ENCODE results near the gene DCANP1.
A peak's percentile ranks its signal among the peaks of the same experiment; 100 is the strongest.

Gene DCANP1

GRCh38 chr5:135481909-135482311 is 34.8 kb upstream of the DCANP1 start:
- no peak for DNase-seq
- in situ Hi-C loops (cut with HindIII; ENCODE audit: low pct_ligation_motif_present, low pct_unique_long_range_greater_than_20kb, low sequenced_read_pairs), result no loop called here

GRCh38 chr5:135481387-135481786 is 34.2 kb upstream of the DCANP1 start:
- no peak for DNase-seq
- in situ Hi-C loops (cut with HindIII; ENCODE audit: low pct_ligation_motif_present, low pct_unique_long_range_greater_than_20kb, low sequenced_read_pairs), result no loop called here

- in situ Hi-C loops (cut with HindIII; ENCODE audit: low pct_ligation_motif_present, low pct_unique_long_range_greater_than_20kb, low sequenced_read_pairs), result no loop called here
Observed at GRCh38 chr5:135480511-135480910, 33.4 kb upstream of the DCANP1 start.

GRCh38 chr5:135478938-135479337 is 31.8 kb upstream of the DCANP1 start:
- in situ Hi-C loops (cut with HindIII; ENCODE audit: low pct_ligation_motif_present, low pct_unique_long_range_greater_than_20kb, low sequenced_read_pairs), result no loop called here
- DNase-seq, result no peak

More at GRCh38 chr5:135480511-135480910, 33.4 kb upstream of the DCANP1 start:
- no peak for DNase-seq

GRCh38 chr5:135477613-135478066 is 30.5 kb upstream of the DCANP1 start:
- in situ Hi-C loops (cut with HindIII; ENCODE audit: low pct_ligation_motif_present, low pct_unique_long_range_greater_than_20kb, low sequenced_read_pairs), result no loop called here
- no peak for DNase-seq

- no peak for DNase-seq
- in situ Hi-C loops (cut with HindIII; ENCODE audit: low pct_ligation_motif_present, low pct_unique_long_range_greater_than_20kb, low sequenced_read_pairs), result no loop called here
Observed at GRCh38 chr5:135476615-135477581, 29.8 kb upstream of the DCANP1 start.

- in situ Hi-C loops (cut with HindIII; ENCODE audit: low pct_ligation_motif_present, low pct_unique_long_range_greater_than_20kb, low sequenced_read_pairs), result loop anchor here (25.0 kb wide), 1 partner anchor 263 kb away; no protein-coding TSS in a partner anchor
- DNase-seq, result no peak
Observed at GRCh38 chr5:135473956-135474670, 27.0 kb upstream of the DCANP1 start.

GRCh38 chr5:135472141-135472540 is 25.0 kb upstream of the DCANP1 start:
- in situ Hi-C loops (cut with HindIII; ENCODE audit: low pct_ligation_motif_present, low pct_unique_long_range_greater_than_20kb, low sequenced_read_pairs), result loop anchor here (25.0 kb wide), 1 partner anchor 265 kb away; no protein-coding TSS in a partner anchor
- DNase-seq, result no peak

- in situ Hi-C loops (cut with HindIII; ENCODE audit: low pct_ligation_motif_present, low pct_unique_long_range_greater_than_20kb, low sequenced_read_pairs), result loop anchor here (25.0 kb wide), 1 partner anchor 266 kb away; no protein-coding TSS in a partner anchor
- no peak for DNase-seq
Observed at GRCh38 chr5:135471726-135472125, 24.6 kb upstream of the DCANP1 start.

GRCh38 chr5:135469911-135470310 is 22.8 kb upstream of the DCANP1 start:
- in situ Hi-C loops (cut with HindIII; ENCODE audit: low pct_ligation_motif_present, low pct_unique_long_range_greater_than_20kb, low sequenced_read_pairs), result loop anchor here (10.0 to 25.0 kb wide), 2 partner anchors 85 to 267 kb away; no protein-coding TSS in a partner anchor
- DNase-seq, result no peak

GRCh38 chr5:135468541-135468940 is 21.4 kb upstream of the DCANP1 start:
- no peak for DNase-seq
- in situ Hi-C loops (cut with HindIII; ENCODE audit: low pct_ligation_motif_present, low pct_unique_long_range_greater_than_20kb, low sequenced_read_pairs), result loop anchor here (10.0 to 25.0 kb wide), 2 partner anchors 86 to 269 kb away; no protein-coding TSS in a partner anchor

- no peak for DNase-seq
- in situ Hi-C loops (cut with HindIII; ENCODE audit: low pct_ligation_motif_present, low pct_unique_long_range_greater_than_20kb, low sequenced_read_pairs), result loop anchor here (10.0 to 25.0 kb wide), 2 partner anchors 87 to 269 kb away; no protein-coding TSS in a partner anchor
Observed at GRCh38 chr5:135467871-135468485, 20.8 kb upstream of the DCANP1 start.

- DNase-seq, result no peak
- in situ Hi-C loops (cut with HindIII; ENCODE audit: low pct_ligation_motif_present, low pct_unique_long_range_greater_than_20kb, low sequenced_read_pairs), result loop anchor here (10.0 to 25.0 kb wide), 2 partner anchors 88 to 270 kb away; no protein-coding TSS in a partner anchor
Observed at GRCh38 chr5:135467051-135467625, 20.0 kb upstream of the DCANP1 start.

GRCh38 chr5:135466178-135467050 is 19.3 kb upstream of the DCANP1 start:
- peak; percentile 57 for DNase-seq
- in situ Hi-C loops (cut with HindIII; ENCODE audit: low pct_ligation_motif_present, low pct_unique_long_range_greater_than_20kb, low sequenced_read_pairs), result loop anchor here (10.0 to 25.0 kb wide), 2 partner anchors 88 to 271 kb away; no protein-coding TSS in a partner anchor

- in situ Hi-C loops (cut with HindIII; ENCODE audit: low pct_ligation_motif_present, low pct_unique_long_range_greater_than_20kb, low sequenced_read_pairs), result loop anchor here (10.0 to 25.0 kb wide), 2 partner anchors 89 to 272 kb away; no protein-coding TSS in a partner anchor
- no peak for DNase-seq
Observed at GRCh38 chr5:135465391-135466122, 18.4 kb upstream of the DCANP1 start.

GRCh38 chr5:135462304-135462703 is 15.2 kb upstream of the DCANP1 start:
- in situ Hi-C loops (cut with HindIII; ENCODE audit: low pct_ligation_motif_present, low pct_unique_long_range_greater_than_20kb, low sequenced_read_pairs), result loop anchor here (10.0 to 25.0 kb wide), 2 partner anchors 92 to 275 kb away; no protein-coding TSS in a partner anchor
- DNase-seq, result peak; percentile 59

All from ACHN (cell line).